BJ (cell line): ENCODE data around the gene PRR5L. TPM values are rescaled to one million over a fixed set of nuclear protein-coding genes. Genes with fewer than 3 reads are reported as not detected.

Experiments
- CTCF ChIA-PET: fragments of 350-600 bp; formaldehyde crosslinking; extraction: SDS; loops from one replicate; lab custom pipeline; 2021; ENCODE audit warnings: antibody characterized with exemption, inconsistent platforms; lab: Yijun Ruan, JAX
- POLR2A ChIA-PET: fragments of 300-600 bp; sonication (Branson Sonifier 250); formaldehyde crosslinking; extraction: SDS; loops from one replicate; lab custom pipeline; 2021; ENCODE audit warnings: antibody characterized with exemption; lab: Charles Lee
- DNase-seq: peaks from one replicate; pipeline ENCODE4 v3.0.0-alpha.2; 2011; ENCODE audit warnings: low read depth
- H3K27me3 ChIP-seq: 2 replicates; pipeline ENCODE4 v1.6.0; 2011; ENCODE audit warnings: low read length; ENCODE audit not compliant: control insufficient read depth, insufficient read depth
- H3K36me3 ChIP-seq: 2 replicates; pipeline ENCODE4 v1.5.1; 2011; ENCODE audit warnings: low read length; ENCODE audit not compliant: control insufficient read depth, insufficient read depth
- H3K4me3 ChIP-seq: 2 replicates; pipeline ENCODE4 v1.5.1; 2011; ENCODE audit warnings: low read depth, mild to moderate bottlenecking, control low read depth, low read length
- CTCF ChIP-seq: IDR thresholded peaks from 2 replicates; pipeline ENCODE4 v1.5.1; 2011; ENCODE audit warnings: low read depth, mild to moderate bottlenecking, control low read depth, inconsistent platforms, low read length, moderate library complexity; ENCODE audit not compliant: insufficient read depth
- polyA plus RNA-seq: library from polyadenylated mRNA; depleted of rRNA; stranded (reverse); fragments of >200 nt; gene quantifications from 2 replicates; pipeline ENCODE4 v1.2.3, GENCODE V29; 2011

The PRR5L gene
- polyA plus RNA-seq, 1 experiment: 13.3 TPM

- no peak; the same call in 1 of the 2 replicates for TF ChIP-seq CTCF
- Histone ChIP-seq H3K27me3 (no peaks in the 10 kb centered on the region), H3K36me3 (peaks cover 16% of the 10 kb centered on the region), H3K4me3 (no peak overlapping the region)
- ChIA-PET CTCF (interaction anchor here (0.6 to 1.8 kb wide), 5 partner anchors 10 to 214 kb away, joined by 3 to 9 read pairs (median 3); no protein-coding TSS in a partner anchor), POLR2A (no interaction called here)
- DNase-seq: no peak
Measured at GRCh38 chr11:36278531-36279282, 17.4 kb upstream of the PRR5L start.

GRCh38 chr11:36280531-36280930 is 15.6 kb upstream of the PRR5L start:
- ChIA-PET POLR2A (no interaction called here), CTCF (interaction anchor here (0.7 to 1.4 kb wide), 3 partner anchors 10 to 14 kb away, joined by 3 read pairs; no protein-coding TSS in a partner anchor)
- TF ChIP-seq CTCF: no peak
- no peaks in the 10 kb centered on the region for H3K27me3 ChIP-seq
- peaks cover 8% of the 10 kb centered on the region for H3K36me3 ChIP-seq
- no peak for DNase-seq
- no peak overlapping the region for H3K4me3 ChIP-seq

- POLR2A ChIA-PET: no interaction called here
Measured at GRCh38 chr11:36281850-36282249, 14.2 kb upstream of the PRR5L start.

GRCh38 chr11:36282926-36283325 is 13.2 kb upstream of the PRR5L start:
- no peak for DNase-seq
- ChIA-PET POLR2A (no interaction called here), CTCF (no interaction called here)
- TF ChIP-seq CTCF: no peak
- Histone ChIP-seq H3K4me3 (no peak overlapping the region), H3K36me3 (peaks cover 3% of the 10 kb centered on the region), H3K27me3 (no peaks in the 10 kb centered on the region)

More at GRCh38 chr11:36281850-36282249, 14.2 kb upstream of the PRR5L start:
- CTCF ChIA-PET: interaction anchor here (1.0 to 1.2 kb wide), 2 partner anchors 8 to 16 kb away, joined by 3 read pairs; no protein-coding TSS in a partner anchor
- peaks cover 3% of the 10 kb centered on the region for H3K36me3 ChIP-seq
- no peak for DNase-seq
- no peak overlapping the region for H3K4me3 ChIP-seq
- TF ChIP-seq CTCF: no peak
- no peaks in the 10 kb centered on the region for H3K27me3 ChIP-seq

- ChIA-PET POLR2A (no interaction called here), CTCF (interaction anchor here (1.2 to 12.7 kb wide), 3 partner anchors 10 to 204 kb away, joined by 4 to 205 read pairs (median 13); no protein-coding TSS in a partner anchor)
- H3K36me3 ChIP-seq: no peaks in the 10 kb centered on the region
- H3K4me3 ChIP-seq: peak overlapping the region; percentile 69
- DNase-seq: no peak
- no peak for TF ChIP-seq CTCF
- H3K27me3 ChIP-seq: no peaks in the 10 kb centered on the region
Measured at GRCh38 chr11:36288442-36289225, 7.5 kb upstream of the PRR5L start.
